Activated CD8-positive, alpha-beta memory T cell treated with anti-CD3 and anti-CD28 coated beads for 1 hour (primary cell): ENCODE results near the gene LGALS3BP.

Experiments used
- DNase-seq, 2 donors: peaks; one replicate each; pipeline ENCODE4 v3.0.0-alpha.2; 2020; ENCODE audit warnings: low read depth in 1 of 2; ENCODE audit errors: extremely low read depth in 1 of 2

Gene LGALS3BP

GRCh38 chr17:78922816-78923498 is 56.8 kb downstream of the LGALS3BP start:
- DNase-seq: no peak

GRCh38 chr17:78921437-78921971 is 58.2 kb downstream of the LGALS3BP start:
- no peak for DNase-seq
